IgD-negative memory B cell (primary cell): ENCODE data around the gene TBC1D2. TPM values are rescaled to one million over a fixed set of nuclear protein-coding genes. Genes with fewer than 3 reads are reported as not detected.

Source experiments
- H3K27ac Mint-ChIP-seq, 3 donors: one replicate each; pipeline ENCODE4 v1.8.0; 2020 to 2022; ENCODE audit warnings: mild to moderate bottlenecking in 3 of 3, mixed read lengths in 3 of 3, moderate library complexity in 1 of 3
- H3K27me3 Mint-ChIP-seq: one replicate; pipeline ENCODE4 v1.8.0; 2021; ENCODE audit warnings: mixed read lengths
- H3K36me3 Mint-ChIP-seq: one replicate; pipeline ENCODE4 v1.8.0; 2020; ENCODE audit warnings: mild to moderate bottlenecking, mixed read lengths
- H3K4me1 Mint-ChIP-seq, 3 donors: one replicate each; pipeline ENCODE4 v1.8.0; 2020 to 2022; ENCODE audit warnings: mixed read lengths in 3 of 3, mild to moderate bottlenecking in 1 of 3
- H3K4me3 Mint-ChIP-seq, 4 donors: one replicate each; pipeline ENCODE4 v1.8.0; 2020 to 2022; ENCODE audit warnings: mild to moderate bottlenecking in 4 of 4, mixed read lengths in 4 of 4, moderate library complexity in 3 of 4
- H3K9me3 Mint-ChIP-seq, 3 donors: one replicate each; pipeline ENCODE4 v1.8.0; 2020 to 2021; ENCODE audit warnings: mixed read lengths in 3 of 3, mild to moderate bottlenecking in 1 of 3
- polyA plus RNA-seq: library from polyadenylated mRNA; unstranded; fragments of 300-500 nt; fragmentation: Illumina TruSeq; gene quantifications from one replicate; pipeline ENCODE4 v1.2.3, GENCODE V29; 2021

Gene TBC1D2
- polyA plus RNA-seq, 1 donor from 2014 or later, result 5.3 TPM

DNA sequence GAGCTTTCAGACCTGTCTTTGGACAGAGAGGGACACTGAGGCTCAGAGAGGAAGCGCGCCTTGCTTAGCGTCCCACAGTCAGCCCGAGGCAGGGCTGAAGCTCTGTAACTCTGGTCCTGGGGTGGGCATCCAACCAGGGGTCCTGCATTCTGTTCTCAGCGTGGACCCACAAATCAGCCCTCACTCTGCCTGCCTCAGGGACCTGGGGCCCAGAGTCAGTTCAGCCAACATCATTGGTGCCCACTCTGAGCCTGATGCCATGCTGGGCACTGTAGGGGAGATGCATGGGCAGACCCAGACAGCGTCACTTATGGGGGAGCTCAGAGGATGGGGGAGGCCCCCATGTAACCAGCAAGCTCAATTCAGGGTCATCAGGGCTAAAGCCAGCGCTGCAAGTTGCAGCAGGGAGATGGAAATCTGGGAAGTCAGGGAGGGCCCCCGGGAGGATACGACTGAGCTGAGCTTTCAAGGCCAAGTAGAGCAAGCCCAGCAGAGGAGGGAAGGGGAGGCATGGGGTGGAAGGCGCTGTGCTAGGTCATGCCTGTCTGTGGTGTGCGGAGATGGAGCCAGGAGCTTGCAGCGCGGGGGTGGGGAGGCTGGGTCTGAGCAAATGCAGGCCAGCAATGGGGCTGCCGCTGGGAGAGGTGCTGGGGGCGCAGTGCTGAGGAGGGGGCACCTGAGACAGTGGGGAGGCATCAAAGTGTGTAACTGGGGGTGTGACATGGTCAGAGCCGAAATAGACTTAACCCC is 84.1 kb downstream of the TBC1D2 start:
- Mint-ChIP-seq H3K4me3 (no peak overlapping the region), H3K9me3 (no peaks in the 10 kb centered on the region), H3K27ac (peak overlapping the region in 1 of 3 donors; percentile 67), H3K27me3 (no peaks in the 10 kb centered on the region), H3K4me1 (peaks cover 13 to 25% (median 14%) of the 10 kb centered on the region in 3 donors), H3K36me3 (peaks cover 4% of the 10 kb centered on the region)

DNA sequence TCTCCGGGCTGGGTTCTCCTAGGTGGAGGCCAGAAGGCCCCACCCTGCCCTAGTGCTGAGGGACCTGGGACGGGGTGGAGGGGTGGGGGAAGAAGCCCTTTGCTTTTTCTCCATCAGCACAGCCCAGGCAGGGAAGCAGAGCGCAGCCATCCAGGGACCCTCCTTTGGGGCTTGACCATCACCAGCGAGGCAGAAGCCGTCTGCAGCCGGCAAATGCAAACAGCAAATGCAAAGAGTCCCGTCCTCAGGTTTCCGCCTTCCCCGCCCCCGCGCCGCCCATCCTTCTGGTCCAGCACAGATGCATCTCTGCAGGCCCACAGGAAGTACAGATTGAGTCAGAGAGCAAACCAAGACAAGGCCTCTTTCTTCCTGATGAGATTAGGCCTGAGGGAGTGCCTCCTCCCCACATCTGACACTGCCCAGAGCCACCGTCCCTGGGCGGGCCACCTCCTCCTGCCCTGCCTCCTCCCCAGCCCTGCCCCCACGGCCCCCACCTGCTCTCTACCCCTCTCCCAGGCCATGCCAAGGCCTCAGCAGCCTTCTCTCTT is 86.4 kb downstream of the TBC1D2 start:
- no peaks in the 10 kb centered on the region for H3K27me3 Mint-ChIP-seq
- peaks cover 12 to 20% (median 14%) of the 10 kb centered on the region in 3 donors for H3K4me1 Mint-ChIP-seq
- H3K36me3 Mint-ChIP-seq, result no peaks in the 10 kb centered on the region
- H3K9me3 Mint-ChIP-seq, result no peaks in the 10 kb centered on the region
- peak overlapping the region in 3 of 4 donors; percentile 38 to 90 (median 87) for H3K4me3 Mint-ChIP-seq
- H3K27ac Mint-ChIP-seq, result peak overlapping the region; percentile 56 to 95 (median 92)

DNA sequence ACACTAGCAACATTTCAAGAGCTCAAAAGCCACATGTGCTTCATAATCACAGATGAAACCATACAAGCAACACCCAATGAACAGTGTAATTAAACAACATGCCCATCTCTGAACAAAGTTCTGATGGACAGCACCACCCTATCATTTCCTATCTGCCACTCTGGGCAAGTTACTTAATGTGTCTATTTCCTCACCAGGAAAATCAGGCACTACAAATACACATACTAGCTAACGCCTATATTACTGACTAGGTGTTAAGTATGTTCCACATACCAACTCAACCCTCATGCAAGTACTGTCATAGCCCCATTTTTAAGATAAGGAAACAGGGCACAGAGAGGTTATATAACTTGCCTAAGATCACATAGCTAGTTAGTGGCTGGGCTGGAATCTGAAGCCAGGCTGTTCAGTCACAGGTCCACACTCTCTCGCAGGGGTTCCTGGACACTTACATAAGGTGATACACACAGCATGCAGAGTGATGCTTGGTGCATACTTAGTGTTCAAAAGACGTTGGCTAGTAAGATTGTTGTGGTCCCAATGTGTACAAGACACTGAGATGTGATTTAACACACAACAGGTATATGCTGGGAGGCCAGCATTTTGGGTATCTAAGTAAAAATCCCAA is 87.2 kb downstream of the TBC1D2 start:
- Mint-ChIP-seq H3K4me1 (peaks cover 12 to 20% (median 14%) of the 10 kb centered on the region in 3 donors), H3K27ac (peak overlapping the region in 2 of 3 donors; percentile 59 to 95), H3K4me3 (peak overlapping the region in 2 of 4 donors; percentile 23 to 38), H3K27me3 (no peaks in the 10 kb centered on the region), H3K9me3 (no peaks in the 10 kb centered on the region), H3K36me3 (no peaks in the 10 kb centered on the region)

DNA sequence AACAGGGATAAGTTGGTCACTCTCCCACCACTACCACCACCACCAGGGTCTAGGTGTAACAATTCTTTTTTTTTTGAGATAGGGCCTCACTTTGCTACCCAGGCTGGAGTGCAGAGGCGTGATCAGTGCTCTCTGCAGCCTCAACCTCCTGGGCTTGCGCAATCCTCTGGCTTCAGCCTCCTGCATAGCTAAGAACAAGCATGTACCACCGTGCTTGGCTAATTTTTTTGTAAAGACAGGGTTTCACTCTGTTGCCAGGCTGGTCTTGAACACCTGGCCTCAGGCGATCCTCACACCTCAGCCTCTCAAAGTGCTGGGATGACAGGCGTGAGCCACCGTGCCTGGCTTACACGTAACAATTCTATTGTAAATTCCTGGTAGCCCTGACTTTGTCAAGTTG is 90.5 kb downstream of the TBC1D2 start:
- no peak overlapping the region for H3K4me3 Mint-ChIP-seq

DNA sequence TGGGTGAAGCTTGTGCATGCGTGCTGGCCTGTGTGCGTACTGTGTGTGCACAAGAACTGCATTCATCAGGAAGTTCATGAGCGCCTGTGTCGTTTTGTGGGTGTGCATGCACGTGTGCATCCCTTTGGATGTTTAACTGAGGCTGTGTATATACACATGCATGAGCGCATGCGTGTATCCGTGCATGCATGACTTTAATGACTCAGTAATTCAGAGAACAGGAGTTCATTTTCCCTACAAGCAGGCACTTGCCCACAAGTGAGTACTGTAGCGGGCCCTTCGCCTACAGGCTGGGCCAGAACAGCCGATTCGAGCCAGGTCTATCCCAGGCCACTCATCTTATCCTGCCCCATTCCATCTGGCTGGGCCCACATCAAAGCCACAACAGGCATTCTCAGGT is 92.8 kb downstream of the TBC1D2 start:
- H3K9me3 Mint-ChIP-seq, result no peaks in the 10 kb centered on the region
- peaks cover 2 to 7% (median 2%) of the 10 kb centered on the region in 3 donors for H3K4me1 Mint-ChIP-seq
- no peak overlapping the region for H3K4me3 Mint-ChIP-seq
- H3K27me3 Mint-ChIP-seq, result no peaks in the 10 kb centered on the region
- H3K36me3 Mint-ChIP-seq, result peaks cover 4% of the 10 kb centered on the region
- H3K27ac Mint-ChIP-seq, result no peak overlapping the region

More for the DNA sequence above, 90.5 kb downstream of the TBC1D2 start:
- Mint-ChIP-seq H3K36me3 (no peaks in the 10 kb centered on the region), H3K27ac (no peak overlapping the region), H3K4me1 (peaks cover 9 to 20% (median 14%) of the 10 kb centered on the region in 3 donors), H3K9me3 (no peaks in the 10 kb centered on the region), H3K27me3 (no peaks in the 10 kb centered on the region)

DNA sequence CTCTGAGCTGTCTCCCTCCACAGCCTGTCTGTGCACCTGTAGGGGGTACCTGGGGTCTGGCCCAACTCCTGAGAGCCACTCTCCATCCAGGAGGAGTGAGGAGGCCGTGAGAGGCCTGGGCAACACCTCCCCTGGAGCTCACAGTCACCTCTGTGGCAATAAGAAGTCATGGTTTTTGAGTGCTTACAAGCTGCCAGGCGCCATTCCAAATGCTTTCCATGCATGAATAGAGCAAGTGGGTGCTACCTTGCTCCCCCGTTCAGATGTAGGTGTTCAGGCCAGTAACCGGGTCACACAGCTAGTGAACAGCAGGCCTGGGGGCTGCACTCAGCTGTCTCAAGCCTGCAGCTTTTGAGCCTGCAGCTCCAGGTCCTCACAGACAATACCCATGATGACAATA is 93.6 kb downstream of the TBC1D2 start:
- Mint-ChIP-seq H3K27me3 (no peaks in the 10 kb centered on the region), H3K4me3 (no peak overlapping the region), H3K9me3 (no peaks in the 10 kb centered on the region), H3K36me3 (peaks cover 4% of the 10 kb centered on the region), H3K4me1 (peaks cover 0 to 2% (median 2%) of the 10 kb centered on the region in 3 donors), H3K27ac (no peak overlapping the region)

DNA sequence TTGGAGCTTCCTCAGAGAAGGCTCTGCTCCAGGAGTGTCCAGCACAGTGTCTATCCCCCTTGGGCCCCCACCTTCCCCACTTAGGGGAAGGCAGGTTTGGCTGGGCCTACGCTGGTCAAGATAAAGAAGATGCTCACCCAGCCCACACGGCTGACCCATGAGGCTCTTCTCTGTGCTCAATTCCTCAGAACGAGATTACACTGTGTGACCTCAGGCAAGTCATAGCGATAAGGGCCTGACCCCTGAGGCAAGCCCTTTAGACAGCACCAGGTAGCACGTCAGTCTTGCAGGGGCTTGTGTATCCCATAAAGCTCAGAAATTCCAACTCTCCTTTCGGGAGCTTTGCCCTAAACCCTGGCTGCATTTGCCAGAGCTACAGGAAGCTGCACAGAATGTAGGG is 95.7 kb downstream of the TBC1D2 start:
- Mint-ChIP-seq H3K4me3 (no peak overlapping the region), H3K27ac (no peak overlapping the region), H3K27me3 (no peaks in the 10 kb centered on the region), H3K9me3 (no peaks in the 10 kb centered on the region), H3K4me1 (peaks cover 0 to 2% (median 2%) of the 10 kb centered on the region in 3 donors), H3K36me3 (peaks cover 7% of the 10 kb centered on the region)

DNA sequence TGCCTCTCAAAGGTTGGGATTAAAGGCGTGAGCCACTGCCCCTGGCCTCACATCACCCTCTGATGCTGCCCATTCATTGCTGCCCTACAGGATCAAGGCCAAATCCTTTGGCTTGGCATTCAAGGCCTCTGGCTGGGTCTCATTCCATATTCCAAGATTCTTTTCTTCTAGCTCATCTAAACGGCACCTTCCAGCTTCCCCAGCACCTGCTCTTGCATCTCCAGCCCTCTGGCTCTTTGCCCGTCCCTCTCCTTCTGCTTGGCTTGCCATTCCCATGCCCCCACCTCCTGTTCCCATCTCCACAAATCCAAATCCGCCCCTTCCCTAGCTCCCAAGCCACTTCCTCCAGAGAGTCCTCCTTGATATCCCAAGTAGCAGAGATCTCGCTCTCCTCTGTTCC is 96.1 kb downstream of the TBC1D2 start:
- Mint-ChIP-seq H3K4me3 (no peak overlapping the region), H3K36me3 (peaks cover 7% of the 10 kb centered on the region), H3K27ac (no peak overlapping the region), H3K27me3 (no peaks in the 10 kb centered on the region), H3K9me3 (no peaks in the 10 kb centered on the region), H3K4me1 (peaks cover 0 to 2% (median 2%) of the 10 kb centered on the region in 3 donors)

DNA sequence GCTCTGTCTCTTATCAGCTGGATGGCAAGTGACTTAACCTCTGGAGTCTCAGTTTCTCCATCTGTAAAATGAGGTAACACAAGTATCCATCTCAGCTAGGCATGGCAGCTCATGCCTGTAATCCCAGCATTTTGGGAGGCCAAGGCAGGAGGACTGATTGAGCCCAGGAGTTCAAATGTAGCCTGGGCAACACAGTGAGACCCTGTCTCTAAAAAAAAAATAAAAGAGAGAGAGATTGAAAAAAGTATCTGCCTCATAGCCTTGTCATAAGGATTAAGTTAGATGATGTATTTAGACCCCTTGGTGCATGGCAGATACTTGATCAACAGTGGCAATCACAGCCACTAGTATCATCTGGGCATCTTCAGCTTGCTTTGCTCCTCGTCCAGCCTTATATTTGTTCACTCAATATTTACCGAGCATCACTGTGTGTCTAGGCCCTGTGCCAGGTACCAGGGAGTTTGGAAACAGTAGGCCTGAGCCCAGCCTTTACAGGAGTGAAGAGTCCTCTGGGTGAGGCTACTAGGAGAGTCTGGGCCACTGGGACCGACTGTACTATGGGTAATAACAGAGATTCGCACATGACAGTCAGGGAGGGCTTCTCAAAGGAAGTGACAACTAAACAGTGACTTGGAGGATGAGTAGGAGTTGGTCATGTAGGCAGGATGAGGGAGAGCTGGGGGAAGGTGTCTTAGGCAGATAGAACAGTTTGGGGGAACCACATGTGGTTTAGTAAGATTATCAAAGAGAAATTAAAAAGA is 97.2 kb downstream of the TBC1D2 start:
- H3K27me3 Mint-ChIP-seq, result no peaks in the 10 kb centered on the region
- H3K36me3 Mint-ChIP-seq, result peaks cover 7% of the 10 kb centered on the region
- peak overlapping the region in 1 of 3 donors; percentile 16 for H3K27ac Mint-ChIP-seq
- H3K9me3 Mint-ChIP-seq, result no peaks in the 10 kb centered on the region
- H3K4me3 Mint-ChIP-seq, result no peak overlapping the region
- H3K4me1 Mint-ChIP-seq, result peaks cover 0 to 2% (median 2%) of the 10 kb centered on the region in 3 donors

DNA sequence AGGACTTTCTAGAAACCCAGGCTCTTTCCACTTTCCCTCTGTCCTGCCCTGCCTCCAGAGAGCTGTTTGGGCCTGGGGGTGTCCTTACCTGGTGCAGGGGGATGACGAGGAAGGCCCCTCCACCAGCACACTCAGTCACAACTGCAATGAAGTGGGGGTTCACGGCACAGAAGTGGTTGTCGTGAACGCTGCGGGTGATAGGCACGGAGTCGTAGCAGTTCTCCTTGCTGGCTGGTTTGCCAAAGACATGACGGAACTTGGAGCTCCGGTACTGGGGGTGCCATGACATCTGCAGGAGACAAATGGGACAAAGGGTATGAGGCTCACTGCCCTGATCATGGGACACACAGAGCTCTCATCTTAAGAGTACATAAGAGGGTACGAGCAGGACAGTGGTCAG is 98.1 kb downstream of the TBC1D2 start:
- Mint-ChIP-seq H3K27ac (no peak overlapping the region), H3K9me3 (no peaks in the 10 kb centered on the region), H3K36me3 (peaks cover 9% of the 10 kb centered on the region), H3K4me1 (peaks cover 0 to 2% (median 2%) of the 10 kb centered on the region in 3 donors), H3K27me3 (no peaks in the 10 kb centered on the region), H3K4me3 (no peak overlapping the region)

DNA sequence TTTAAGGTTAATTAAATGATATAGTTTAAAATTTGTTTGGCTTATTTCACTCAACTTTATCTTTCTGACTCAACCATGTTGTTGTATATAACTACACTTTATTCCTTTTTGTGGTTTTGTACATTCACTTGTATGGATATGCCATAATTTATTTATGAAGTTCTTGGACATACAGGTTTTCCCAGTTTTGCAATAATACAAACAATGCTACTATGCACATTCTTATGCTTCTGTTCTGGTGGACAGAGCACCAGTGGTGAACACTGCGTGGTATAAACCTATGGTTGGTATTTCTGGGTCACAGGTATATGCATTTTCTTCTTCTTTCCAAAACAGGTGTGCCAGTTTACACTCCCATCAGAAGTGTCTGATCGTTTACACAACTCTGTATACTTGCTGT is 100.8 kb downstream of the TBC1D2 start:
- H3K27ac Mint-ChIP-seq, result no peak overlapping the region
- H3K27me3 Mint-ChIP-seq, result no peaks in the 10 kb centered on the region
- H3K4me3 Mint-ChIP-seq, result no peak overlapping the region
- peaks cover 0 to 1% (median 0%) of the 10 kb centered on the region in 3 donors for H3K9me3 Mint-ChIP-seq
- peaks cover 7% of the 10 kb centered on the region for H3K36me3 Mint-ChIP-seq
- peaks cover 6 to 9% (median 6%) of the 10 kb centered on the region in 3 donors for H3K4me1 Mint-ChIP-seq

DNA sequence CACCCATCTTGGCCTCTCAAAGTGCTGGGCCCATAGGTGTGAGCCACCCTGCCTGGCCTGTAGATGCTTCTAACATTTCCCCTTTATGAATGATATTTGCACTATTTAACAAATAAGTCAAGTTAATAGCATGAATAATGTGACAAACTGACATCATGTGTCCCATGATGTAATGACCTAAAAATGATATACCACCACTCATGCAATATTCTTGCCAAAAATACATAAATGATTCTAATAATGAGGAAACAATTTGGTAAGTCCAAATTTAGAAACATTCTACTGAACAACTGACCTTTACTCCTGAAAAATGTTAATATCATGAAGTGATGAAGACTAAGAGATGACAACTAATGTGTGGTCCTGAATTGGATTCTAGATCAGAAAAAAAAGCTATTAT is 102.9 kb downstream of the TBC1D2 start:
- Mint-ChIP-seq H3K4me3 (no peak overlapping the region), H3K27me3 (no peaks in the 10 kb centered on the region), H3K27ac (no peak overlapping the region), H3K4me1 (peaks cover 3 to 9% (median 6%) of the 10 kb centered on the region in 3 donors), H3K9me3 (peaks cover 0 to 1% (median 0%) of the 10 kb centered on the region in 3 donors), H3K36me3 (peaks cover 4% of the 10 kb centered on the region)

DNA sequence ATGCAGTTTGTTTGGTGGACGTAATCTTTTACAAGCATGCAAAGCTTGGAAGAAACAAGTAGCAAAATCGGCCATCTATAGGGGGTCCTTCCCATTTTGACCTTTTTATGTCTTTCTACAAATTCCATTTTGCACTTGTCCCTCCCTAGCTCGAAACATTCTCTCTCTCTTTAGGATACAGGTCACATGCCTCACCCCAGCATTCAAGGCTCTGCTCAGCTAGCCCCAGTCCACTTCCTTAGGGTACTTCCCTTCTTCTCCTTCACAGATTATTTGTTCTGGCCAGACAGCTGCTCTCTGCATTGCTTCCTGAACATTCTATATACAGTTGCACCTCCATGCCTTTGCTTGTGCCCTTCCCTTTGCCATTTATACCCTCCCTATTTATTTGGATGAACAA is 104.7 kb downstream of the TBC1D2 start:
- Mint-ChIP-seq H3K27ac (peak overlapping the region in 2 of 3 donors; percentile 18 to 65), H3K9me3 (peaks cover 0 to 1% (median 0%) of the 10 kb centered on the region in 3 donors), H3K4me3 (no peak overlapping the region), H3K4me1 (peaks cover 15 to 23% (median 17%) of the 10 kb centered on the region in 3 donors), H3K27me3 (no peaks in the 10 kb centered on the region), H3K36me3 (peaks cover 4% of the 10 kb centered on the region)

DNA sequence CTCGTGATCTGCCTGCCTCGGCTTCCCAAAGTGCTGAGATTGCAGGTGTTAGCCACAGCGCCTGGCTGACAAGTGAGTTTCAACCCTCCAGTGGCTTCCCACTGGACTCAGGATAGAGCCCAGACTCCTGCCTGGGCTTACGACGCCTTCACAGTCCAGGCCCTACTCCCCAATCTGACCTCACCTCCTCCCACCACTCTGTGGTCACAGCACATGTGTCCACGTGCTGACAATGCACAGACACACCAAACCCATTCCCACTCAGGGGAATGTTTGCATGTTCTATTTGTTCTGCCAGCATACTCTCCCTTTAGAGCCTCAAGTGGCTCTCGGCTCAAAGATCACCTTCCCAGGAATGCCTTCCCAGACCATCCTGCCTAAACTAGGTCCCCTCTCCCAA is 105.3 kb downstream of the TBC1D2 start:
- H3K36me3 Mint-ChIP-seq, result peaks cover 4% of the 10 kb centered on the region
- H3K4me3 Mint-ChIP-seq, result no peak overlapping the region
- peaks cover 15 to 26% (median 21%) of the 10 kb centered on the region in 3 donors for H3K4me1 Mint-ChIP-seq
- H3K27me3 Mint-ChIP-seq, result no peaks in the 10 kb centered on the region
- H3K27ac Mint-ChIP-seq, result peak overlapping the region in 2 of 3 donors; percentile 18 to 71
- H3K9me3 Mint-ChIP-seq, result peaks cover 0 to 1% (median 0%) of the 10 kb centered on the region in 3 donors

DNA sequence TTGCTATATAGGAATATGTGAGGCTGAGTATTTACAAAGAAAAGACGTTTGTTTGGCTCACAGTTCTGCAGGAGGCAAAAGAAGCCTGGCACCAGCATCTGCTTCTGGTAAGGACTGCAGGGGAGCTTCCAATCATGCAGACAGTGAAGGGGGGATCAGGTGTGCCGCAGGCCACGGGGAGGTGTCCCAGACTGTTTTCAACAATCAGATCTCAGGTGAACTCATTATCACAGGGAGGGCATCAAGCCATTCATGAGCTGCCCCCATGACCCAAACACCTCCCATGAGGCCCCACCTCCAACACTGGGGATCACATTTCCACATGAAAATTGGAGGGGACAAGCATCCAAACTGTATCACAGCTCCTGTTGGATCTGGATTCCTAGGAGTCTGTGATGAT is 106.0 kb downstream of the TBC1D2 start:
- Mint-ChIP-seq H3K4me3 (no peak overlapping the region), H3K27ac (peak overlapping the region in 1 of 3 donors; percentile 64), H3K9me3 (peaks cover 0 to 1% (median 0%) of the 10 kb centered on the region in 3 donors), H3K36me3 (peaks cover 1% of the 10 kb centered on the region), H3K27me3 (no peaks in the 10 kb centered on the region), H3K4me1 (peaks cover 15 to 27% (median 24%) of the 10 kb centered on the region in 3 donors)
